Ascending aorta (tissue), 2 donors: ENCODE results near the gene PIKFYVE. TPM values are rescaled to one million over a fixed set of nuclear protein-coding genes. Genes with fewer than 3 reads are reported as not detected.
"Not testable (repeated sequence)": the region's sequence is repeated elsewhere in the genome, so short reads cannot be mapped to it uniquely, and the experiment has no call there.

Experiments used
- DNase-seq, 2 donors: peaks; one replicate each; pipeline ENCODE4 v3.0.0-alpha.2; 2019; ENCODE audit warnings: low spot score in 2 of 2
- H3K27ac ChIP-seq, 2 donors: fragments of 200-600 bp; sonication (generic); one replicate each; pipeline ENCODE4 v1.5.1; 2016 to 2017; ENCODE audit warnings: mild to moderate bottlenecking in 1 of 2
- H3K27me3 ChIP-seq: fragments of 200-600 bp; sonication (generic); one replicate; pipeline ENCODE4 v1.5.1; 2017
- H3K36me3 ChIP-seq, 2 donors: fragments of 200-600 bp; sonication (generic); one replicate each; pipeline ENCODE4 v1.5.1; 2016
- H3K4me1 ChIP-seq, 2 donors: fragments of 200-600 bp; sonication (generic); one replicate each; pipeline ENCODE4 v1.5.1; 2016 to 2017; ENCODE audit warnings: mild to moderate bottlenecking in 1 of 2
- H3K4me3 ChIP-seq, 2 donors: fragments of 200-600 bp; sonication (generic); one replicate each; pipeline ENCODE4 v1.5.1; 2016 to 2017; ENCODE audit warnings: mild to moderate bottlenecking in 1 of 2
- H3K9me3 ChIP-seq, 2 donors: fragments of 200-600 bp; sonication (generic); one replicate each; pipeline ENCODE4 v1.5.1; 2016
- CTCF ChIP-seq, 3 experiments: fragments of 200-600 bp in 2 of 3; fragments of 450-650 bp in 1 of 3; sonication (generic) in 2 of 3; IDR thresholded peaks; one replicate each; pipeline ENCODE4 v1.5.1; 2016 to 2019; ENCODE audit warnings: antibody characterized with exemption in 3 of 3, mild to moderate bottlenecking in 1 of 3, moderate library complexity in 1 of 3
- intact Hi-C: fragments of 100-400 bp; cut with DNase I; formaldehyde crosslinking; loops from one replicate; pipeline ENCODE4 v1.15.1; 2023
- total RNA-seq: library from RNA; depleted of rRNA; stranded (reverse); fragments of >200 nt; gene quantifications from one replicate; pipeline ENCODE4 v1.1.0, GENCODE V29; 2016

PIKFYVE gene
- total RNA-seq, 1 donor from 2014 or later, result 12.0 TPM

GRCh38 chr2:208350610-208351009, 84.6 kb downstream of the PIKFYVE start:
- Histone ChIP-seq H3K4me1 (no peaks in the 10 kb centered on the region), H3K36me3 (peaks cover 47 to 90% of the 10 kb centered on the region in 2 donors), H3K27ac (no peak overlapping the region), H3K9me3 (no peaks in the 10 kb centered on the region), H3K4me3 (no peak overlapping the region), H3K27me3 (no peaks in the 10 kb centered on the region)
- DNase-seq, result no peak
- TF ChIP-seq CTCF (IDR thresholded peaks at IDR 0.05), result no peak
- intact Hi-C loops, result no loop called here

GRCh38 chr2:208352644-208353567, 86.9 kb downstream of the PIKFYVE start:
- intact Hi-C loops, result no loop called here
- H3K9me3 ChIP-seq, result no peaks in the 10 kb centered on the region
- peaks cover 32 to 68% of the 10 kb centered on the region in 2 donors for H3K36me3 ChIP-seq

GRCh38 chr2:208354964-208355381, 88.9 kb downstream of the PIKFYVE start:
- intact Hi-C loops, result no loop called here
- H3K27me3 ChIP-seq, result no peaks in the 10 kb centered on the region
- no peak for DNase-seq
- no peak overlapping the region for H3K27ac ChIP-seq
- no peaks in the 10 kb centered on the region for H3K9me3 ChIP-seq
- no peak for TF ChIP-seq CTCF (IDR thresholded peaks at IDR 0.05)
- peaks cover 34 to 51% of the 10 kb centered on the region in 2 donors for H3K36me3 ChIP-seq
- H3K4me1 ChIP-seq, result no peaks in the 10 kb centered on the region
- no peak overlapping the region for H3K4me3 ChIP-seq

More at GRCh38 chr2:208352644-208353567, 86.9 kb downstream of the PIKFYVE start:
- TF ChIP-seq CTCF (IDR thresholded peaks at IDR 0.05), result no peak
- H3K4me3 ChIP-seq, result no peak overlapping the region
- no peaks in the 10 kb centered on the region for H3K4me1 ChIP-seq
- H3K27ac ChIP-seq, result no peak overlapping the region
- no peaks in the 10 kb centered on the region for H3K27me3 ChIP-seq
- DNase-seq, result no peak

- H3K27ac ChIP-seq, intact Hi-C loops, H3K4me3 ChIP-seq, DNase-seq, H3K4me1 ChIP-seq, H3K27me3 ChIP-seq, H3K9me3 ChIP-seq: not testable (repeated sequence)
- H3K36me3 ChIP-seq, result peaks cover 28 to 39% of the 10 kb centered on the region in 2 donors
Measured at GRCh38 chr2:208356420-208356819, 90.4 kb downstream of the PIKFYVE start.

- no peak for DNase-seq
- TF ChIP-seq CTCF (IDR thresholded peaks at IDR 0.05), result no peak
- Histone ChIP-seq H3K36me3 (peaks cover 23 to 33% of the 10 kb centered on the region in 2 donors), H3K4me1 (no peaks in the 10 kb centered on the region), H3K27me3 (no peaks in the 10 kb centered on the region), H3K27ac (no peak overlapping the region), H3K4me3 (no peak overlapping the region), H3K9me3 (no peaks in the 10 kb centered on the region)
- intact Hi-C loops, result no loop called here
Measured at GRCh38 chr2:208356846-208357574, 91.0 kb downstream of the PIKFYVE start.
